ENCODE results near the gene TECPR1. TPM values are rescaled to one million over a fixed set of nuclear protein-coding genes. Genes with fewer than 3 reads are reported as not detected.
A peak's percentile ranks its signal among the peaks of the same experiment; 100 is the strongest.

The TECPR1 gene
- polyA plus RNA-seq, 1 experiment: 2.7 TPM

DNA sequence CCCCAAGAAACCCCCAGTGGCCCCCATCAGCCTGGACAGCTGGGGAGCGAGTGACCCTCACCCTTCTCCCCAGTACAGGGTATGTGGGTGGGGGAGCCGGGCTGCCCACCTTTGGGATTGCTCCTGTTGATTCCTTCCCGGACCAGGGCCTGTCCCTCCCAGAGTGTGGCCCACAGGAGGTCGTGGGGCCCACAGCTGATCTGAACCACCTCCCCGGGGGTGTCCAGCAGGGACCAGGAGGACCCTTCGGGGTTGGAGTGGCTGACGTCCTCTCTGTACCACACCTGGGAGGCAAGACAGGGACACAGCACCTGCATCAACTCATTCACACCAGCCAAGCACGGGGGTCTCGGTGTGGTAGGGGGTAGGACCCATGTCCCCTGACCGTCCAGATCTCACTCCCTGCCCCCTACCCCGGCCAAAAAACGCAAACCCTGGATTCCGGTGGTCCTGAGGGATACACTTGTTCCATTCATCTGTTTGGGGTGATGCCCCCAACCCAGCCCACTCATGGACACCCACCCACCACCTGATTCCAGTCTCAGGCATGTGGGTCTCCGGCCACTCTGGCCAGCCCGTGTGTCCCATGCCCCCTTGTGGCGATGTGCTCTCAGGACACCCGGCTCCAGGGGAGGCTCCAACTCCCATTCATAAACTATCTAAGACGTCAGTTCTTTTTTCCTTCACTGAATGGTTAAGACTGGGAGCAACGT is 10.9 kb downstream of the TECPR1 start:
- no peak overlapping the region for H3K4me3 ChIP-seq (ENCODE audit: low read depth, low read length)
- DNase-seq (ENCODE audit: low read depth): no peak
- TF ChIP-seq, protein P1, sequence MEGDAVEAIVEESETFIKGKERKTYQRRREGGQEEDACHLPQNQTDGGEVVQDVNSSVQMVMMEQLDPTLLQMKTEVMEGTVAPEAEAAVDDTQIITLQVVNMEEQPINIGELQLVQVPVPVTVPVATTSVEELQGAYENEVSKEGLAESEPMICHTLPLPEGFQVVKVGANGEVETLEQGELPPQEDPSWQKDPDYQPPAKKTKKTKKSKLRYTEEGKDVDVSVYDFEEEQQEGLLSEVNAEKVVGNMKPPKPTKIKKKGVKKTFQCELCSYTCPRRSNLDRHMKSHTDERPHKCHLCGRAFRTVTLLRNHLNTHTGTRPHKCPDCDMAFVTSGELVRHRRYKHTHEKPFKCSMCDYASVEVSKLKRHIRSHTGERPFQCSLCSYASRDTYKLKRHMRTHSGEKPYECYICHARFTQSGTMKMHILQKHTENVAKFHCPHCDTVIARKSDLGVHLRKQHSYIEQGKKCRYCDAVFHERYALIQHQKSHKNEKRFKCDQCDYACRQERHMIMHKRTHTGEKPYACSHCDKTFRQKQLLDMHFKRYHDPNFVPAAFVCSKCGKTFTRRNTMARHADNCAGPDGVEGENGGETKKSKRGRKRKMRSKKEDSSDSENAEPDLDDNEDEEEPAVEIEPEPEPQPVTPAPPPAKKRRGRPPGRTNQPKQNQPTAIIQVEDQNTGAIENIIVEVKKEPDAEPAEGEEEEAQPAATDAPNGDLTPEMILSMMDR (IDR thresholded peaks at IDR 0.05; ENCODE audit: insufficient read depth, low read depth, low read length): peak; percentile 87
- ChIA-PET POLR2A (no interaction called here), CTCF (interaction anchor here (0.7 to 1.5 kb wide), 4 partner anchors 8 to 160 kb away, joined by 3 to 5 read pairs (median 4); partner anchors contain the start of gene BAIAP2L1)
- H3K27me3 ChIP-seq (ENCODE audit: control insufficient read depth, insufficient read depth, low read length): no peaks in the 10 kb centered on the region
- peaks cover 12% of the 10 kb centered on the region for H3K36me3 ChIP-seq (ENCODE audit: control insufficient read depth, insufficient read depth, low read length)

DNA sequence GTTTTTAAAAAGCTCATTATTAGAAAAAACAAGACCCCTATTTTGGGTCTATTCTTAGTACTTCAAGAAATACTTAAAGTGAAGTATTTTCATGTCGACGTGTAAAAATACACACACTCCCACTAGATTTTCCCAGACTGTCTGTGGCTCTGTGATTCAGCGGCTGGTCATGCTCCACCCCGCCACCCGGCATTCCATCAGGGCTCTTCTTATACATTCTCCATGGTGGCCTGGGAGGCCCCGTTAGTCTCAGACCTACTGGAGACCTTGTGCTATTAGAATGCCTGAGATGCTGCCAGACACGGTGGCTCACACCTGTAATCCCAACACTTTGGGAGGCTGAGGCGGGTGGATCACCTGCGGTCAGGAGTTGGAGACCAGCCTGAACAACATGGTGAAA is 13.1 kb downstream of the TECPR1 start:
- no peaks in the 10 kb centered on the region for H3K27me3 ChIP-seq (ENCODE audit: control insufficient read depth, insufficient read depth, low read length)
- no peak for DNase-seq (ENCODE audit: low read depth)
- peaks cover 8% of the 10 kb centered on the region for H3K36me3 ChIP-seq (ENCODE audit: control insufficient read depth, insufficient read depth, low read length)
- TF ChIP-seq, protein P1 (IDR thresholded peaks at IDR 0.05; ENCODE audit: insufficient read depth, low read depth, low read length): no peak
- no peak overlapping the region for H3K4me3 ChIP-seq (ENCODE audit: low read depth, low read length)
- POLR2A ChIA-PET: no interaction called here
- CTCF ChIA-PET: interaction anchor here (0.6 kb wide), 1 partner anchor 177 kb away, joined by 3 read pairs; no protein-coding TSS in a partner anchor

DNA sequence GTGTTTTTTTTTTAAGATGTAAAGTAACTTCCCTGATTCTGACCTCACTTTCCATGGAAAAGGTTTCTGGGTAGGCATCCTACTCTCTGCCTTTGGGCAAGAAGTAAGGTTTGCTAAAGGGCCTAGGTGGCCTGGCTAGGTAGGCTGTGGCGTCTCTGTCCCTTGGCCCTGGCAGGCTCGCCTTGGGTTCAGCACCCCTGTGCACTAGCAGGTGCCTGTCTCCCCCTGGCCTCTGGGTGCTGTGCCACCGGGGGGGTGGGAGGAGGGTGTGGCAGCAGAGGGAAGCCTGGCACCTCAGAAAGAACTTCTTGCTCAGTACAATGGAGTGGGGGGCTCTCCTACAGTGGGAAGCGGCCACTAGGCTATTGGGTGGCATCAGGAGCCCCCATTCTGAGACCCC is 14.0 kb downstream of the TECPR1 start:
- no peak for DNase-seq (ENCODE audit: low read depth)
- POLR2A ChIA-PET: no interaction called here
- TF ChIP-seq, protein P1 (IDR thresholded peaks at IDR 0.05; ENCODE audit: insufficient read depth, low read depth, low read length): no peak

DNA sequence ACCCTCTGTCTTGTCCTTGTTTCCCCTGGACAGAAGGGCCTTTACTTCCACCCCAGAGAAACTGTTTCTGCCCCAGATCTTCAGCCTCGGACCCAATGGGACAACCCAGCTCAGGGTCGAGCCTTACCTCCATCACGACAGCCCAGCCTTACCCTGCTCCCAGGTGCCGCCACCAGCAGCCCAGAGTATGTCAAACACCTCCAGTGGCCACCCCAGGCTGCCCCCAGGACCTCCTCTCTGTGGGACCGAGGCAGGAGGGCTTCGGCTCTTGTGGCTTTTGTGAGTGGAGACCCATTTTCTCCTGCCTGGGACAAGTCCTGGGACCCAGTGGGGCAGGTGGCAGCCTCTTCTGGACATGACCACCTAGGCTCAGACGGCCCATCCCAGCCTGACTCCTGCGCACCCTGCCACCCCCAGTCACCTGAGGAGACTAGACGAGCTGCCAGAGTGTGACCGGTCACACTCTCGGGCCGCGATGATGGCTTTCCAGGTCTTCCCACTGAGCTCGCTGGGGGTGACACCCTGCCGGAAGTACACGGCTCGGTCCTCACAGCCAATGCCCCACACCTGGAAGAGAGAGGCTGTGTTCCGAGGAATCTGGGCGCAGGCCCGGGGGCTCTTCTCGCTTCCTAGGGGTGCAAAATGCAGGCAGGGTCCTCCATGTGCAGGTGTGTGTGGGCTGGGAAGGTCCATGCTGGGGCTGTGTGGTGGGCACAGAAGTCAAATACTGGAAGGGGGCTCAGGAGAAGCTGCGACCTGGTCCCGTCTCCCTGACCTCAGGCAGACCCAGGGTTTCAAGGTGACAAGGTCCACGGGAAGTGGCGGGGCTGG is 15.5 kb downstream of the TECPR1 start:
- TF ChIP-seq, protein P1 (IDR thresholded peaks at IDR 0.05; ENCODE audit: insufficient read depth, low read depth, low read length): no peak
- ChIA-PET CTCF (no interaction called here), POLR2A (no interaction called here)
- Histone ChIP-seq H3K4me3 (ENCODE audit: low read depth, low read length) (no peak overlapping the region), H3K27me3 (ENCODE audit: control insufficient read depth, insufficient read depth, low read length) (no peaks in the 10 kb centered on the region), H3K36me3 (ENCODE audit: control insufficient read depth, insufficient read depth, low read length) (peaks cover 7% of the 10 kb centered on the region)
- no peak for DNase-seq (ENCODE audit: low read depth)

More for the DNA sequence above, 14.0 kb downstream of the TECPR1 start:
- Histone ChIP-seq H3K36me3 (ENCODE audit: control insufficient read depth, insufficient read depth, low read length) (peaks cover 8% of the 10 kb centered on the region), H3K27me3 (ENCODE audit: control insufficient read depth, insufficient read depth, low read length) (no peaks in the 10 kb centered on the region), H3K4me3 (ENCODE audit: low read depth, low read length) (no peak overlapping the region)
- CTCF ChIA-PET: no interaction called here

DNA sequence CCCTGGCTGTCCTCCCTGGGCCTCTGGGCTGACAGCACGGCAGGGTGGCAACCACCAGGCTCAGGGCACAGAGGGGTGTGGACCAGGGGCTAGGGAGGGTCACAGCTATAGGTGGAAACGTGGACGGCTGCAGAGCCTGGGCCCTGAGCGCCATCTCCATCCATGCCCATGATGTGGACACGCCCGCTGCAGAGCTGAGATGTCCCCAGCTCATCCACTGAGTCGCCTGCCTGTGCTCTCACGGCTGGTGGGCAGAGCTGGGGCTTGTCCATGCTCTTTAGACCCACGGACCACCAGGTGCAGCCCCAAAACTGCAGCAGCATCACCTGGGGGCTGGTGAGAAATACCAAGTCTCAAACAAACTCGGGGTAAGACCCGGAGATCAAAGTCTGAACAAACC is 16.1 kb downstream of the TECPR1 start:
- TF ChIP-seq, protein P1 (IDR thresholded peaks at IDR 0.05; ENCODE audit: insufficient read depth, low read depth, low read length): no peak
- Histone ChIP-seq H3K27me3 (ENCODE audit: control insufficient read depth, insufficient read depth, low read length) (no peaks in the 10 kb centered on the region), H3K4me3 (ENCODE audit: low read depth, low read length) (no peak overlapping the region), H3K36me3 (ENCODE audit: control insufficient read depth, insufficient read depth, low read length) (peaks cover 7% of the 10 kb centered on the region)
- CTCF ChIA-PET: no interaction called here
- no peak for DNase-seq (ENCODE audit: low read depth)
- POLR2A ChIA-PET: no interaction called here
